GM10847 (cell line): ENCODE data around the gene ATP7B.
A peak's percentile ranks its signal among the peaks of the same experiment; 100 is the strongest.

Experiments
- POLR2A ChIP-seq: IDR thresholded peaks from 2 replicates; pipeline ENCODE4 v1.6.1; 2011; ENCODE audit not compliant: insufficient read length; ENCODE audit errors: extremely low read depth

ATP7B gene

GRCh38 chr13:52016296-52016695, 5.0 kb upstream of the ATP7B start:
- TF ChIP-seq POLR2A: no peak

- TF ChIP-seq POLR2A: no peak
These were observed 1.2 kb upstream of the ATP7B start for GRCh38 chr13:52012512-52012836.

- peak; percentile 71 for TF ChIP-seq POLR2A
These were observed 622 bp upstream of the ATP7B start, which contains the start of gene ALG11 for GRCh38 chr13:52011632-52012511. TSS of gene ALG11 (plus strand) at chr13:52012398. CDS start at chr13:52012419, 21 bp downstream.

GRCh38 chr13:52009946-52010345, 1.3 kb downstream of the ATP7B start:
- no peak for TF ChIP-seq POLR2A

- TF ChIP-seq POLR2A: no peak
These were observed 4.6 kb downstream of the ATP7B start for GRCh38 chr13:52006523-52007245.

GRCh38 chr13:52005841-52006522, 5.3 kb downstream of the ATP7B start:
- TF ChIP-seq POLR2A: no peak

GRCh38 chr13:52004511-52005170, 6.6 kb downstream of the ATP7B start:
- TF ChIP-seq POLR2A: no peak

- no peak for TF ChIP-seq POLR2A
These were observed 7.7 kb downstream of the ATP7B start for GRCh38 chr13:52003541-52003940.

GRCh38 chr13:52002361-52002760, 8.9 kb downstream of the ATP7B start:
- no peak for TF ChIP-seq POLR2A

GRCh38 chr13:52001120-52001731, 10.0 kb downstream of the ATP7B start:
- TF ChIP-seq POLR2A: no peak

- no peak for TF ChIP-seq POLR2A
These were observed 11.3 kb downstream of the ATP7B start for GRCh38 chr13:51999921-52000320.

GRCh38 chr13:51999510-51999911, 11.7 kb downstream of the ATP7B start:
- no peak for TF ChIP-seq POLR2A

GRCh38 chr13:51998723-51999509, 12.3 kb downstream of the ATP7B start:
- no peak for TF ChIP-seq POLR2A
